HG02763 (cell line): ENCODE results near the gene ACO1.

Experiments used
- ATAC-seq: cut with Tn5 transposase; IDR thresholded peaks from one replicate; pipeline ENCODE4 v1.9.1; 2021; ENCODE audit warnings: mild to moderate bottlenecking, moderate library complexity; ENCODE audit not compliant: unreplicated experiment

The ACO1 gene

DNA sequence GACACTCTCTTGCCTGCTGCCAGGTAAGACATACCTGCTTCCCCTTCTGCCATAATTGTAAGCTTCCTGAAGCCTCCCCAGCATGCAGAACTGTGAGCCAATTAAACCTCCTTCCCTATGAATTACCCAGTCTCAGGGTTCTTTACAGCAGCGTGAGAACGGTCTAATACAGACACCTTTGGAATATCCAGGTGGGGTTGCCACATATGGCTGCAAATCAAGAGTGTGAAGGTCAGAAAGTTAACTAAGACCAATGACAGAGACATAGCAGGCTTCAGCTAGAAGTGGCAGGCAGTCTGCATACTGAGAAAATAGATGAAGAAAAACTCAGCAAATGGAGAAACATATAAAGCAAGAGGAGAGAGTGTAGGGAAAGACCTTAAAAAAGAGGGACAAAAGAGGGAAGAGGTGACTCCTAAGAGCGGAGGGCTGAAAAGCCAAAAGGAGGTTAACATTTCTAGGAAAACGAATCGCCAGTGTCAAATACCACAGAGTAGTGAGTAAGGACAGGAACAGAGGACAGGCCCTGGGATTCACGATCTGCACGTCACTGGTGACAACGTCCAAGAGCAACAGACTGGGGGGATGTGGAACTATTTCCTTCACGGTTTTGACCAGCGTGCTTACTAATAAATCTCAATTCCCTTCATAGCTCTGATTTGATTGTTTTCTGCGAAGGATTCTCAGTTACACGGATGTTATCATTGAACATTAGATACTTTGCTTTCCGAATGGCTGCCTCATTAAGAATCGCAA, 1.7 kb upstream of the ACO1 start:
- ATAC-seq = no peak

DNA sequence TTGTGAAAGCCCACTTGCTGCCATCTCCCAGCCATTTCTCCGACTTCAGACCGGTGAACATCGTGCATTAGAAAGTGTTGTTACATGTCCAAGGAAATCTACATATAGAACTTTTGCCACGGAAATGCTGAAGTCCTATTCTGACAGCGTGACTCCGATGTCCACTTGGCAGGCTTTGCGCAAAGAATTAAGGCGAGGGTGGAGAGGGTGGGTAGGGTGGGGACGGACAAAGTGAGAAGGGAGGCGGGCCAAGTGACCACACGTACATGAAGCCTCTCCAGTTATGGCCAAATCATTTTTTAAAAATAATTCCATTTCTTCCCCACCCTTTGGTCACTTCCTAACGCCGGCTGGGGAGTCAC, 460 bp upstream of the ACO1 start:
- no peak for ATAC-seq

DNA sequence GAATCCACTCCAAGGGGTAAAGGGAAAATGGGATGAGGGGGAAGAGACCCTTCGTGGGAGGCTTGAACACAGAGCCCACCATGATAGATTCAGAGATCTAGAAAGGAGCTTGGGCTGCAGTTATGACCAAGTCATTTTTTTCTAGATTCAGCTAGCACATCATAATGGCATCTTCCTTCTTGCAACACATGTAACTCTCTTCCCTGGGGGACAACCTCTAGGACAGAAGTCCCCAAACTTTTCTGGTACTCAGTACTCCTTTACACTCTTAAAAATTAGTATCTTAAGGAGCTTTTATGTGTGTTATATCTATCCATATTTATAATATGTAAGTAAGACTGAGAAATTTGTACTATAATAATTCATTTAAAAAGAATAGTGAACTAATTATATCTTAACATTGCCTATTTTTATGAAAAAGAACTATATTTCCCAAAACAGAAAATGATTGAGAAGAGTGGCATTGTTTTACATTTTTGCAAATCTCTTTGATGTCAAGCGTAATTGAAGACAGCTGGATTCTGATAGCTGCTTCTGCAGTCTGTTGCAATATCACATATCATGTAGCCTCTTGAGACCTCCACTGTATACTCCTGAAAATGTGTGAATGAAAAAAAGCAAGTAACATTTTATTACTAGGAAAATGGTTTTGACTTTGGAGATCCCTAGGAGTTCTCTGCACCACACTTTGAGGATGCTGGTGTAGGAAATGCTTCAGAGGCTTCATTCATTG, 875 bp downstream of the ACO1 start:
- ATAC-seq = no peak

DNA sequence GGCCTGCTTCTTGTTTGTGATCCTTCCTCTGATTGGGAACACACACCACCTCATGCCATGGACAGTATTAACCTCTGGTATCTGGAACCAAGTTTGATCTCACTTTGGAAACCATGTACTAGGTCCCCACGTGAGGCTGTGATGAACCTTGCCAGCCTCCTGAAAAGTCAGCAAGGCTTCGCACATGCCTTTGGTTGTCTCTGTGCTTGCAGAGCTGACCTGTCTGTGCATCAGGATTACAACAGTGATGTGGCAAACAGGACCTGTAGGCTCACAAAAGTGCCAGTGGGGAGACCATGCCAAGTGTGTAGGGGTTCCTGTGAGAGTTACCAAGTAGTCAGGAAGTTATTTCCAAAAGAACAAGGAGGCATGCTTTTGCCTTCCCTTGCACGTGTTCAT, 1.4 kb downstream of the ACO1 start:
- no peak for ATAC-seq

DNA sequence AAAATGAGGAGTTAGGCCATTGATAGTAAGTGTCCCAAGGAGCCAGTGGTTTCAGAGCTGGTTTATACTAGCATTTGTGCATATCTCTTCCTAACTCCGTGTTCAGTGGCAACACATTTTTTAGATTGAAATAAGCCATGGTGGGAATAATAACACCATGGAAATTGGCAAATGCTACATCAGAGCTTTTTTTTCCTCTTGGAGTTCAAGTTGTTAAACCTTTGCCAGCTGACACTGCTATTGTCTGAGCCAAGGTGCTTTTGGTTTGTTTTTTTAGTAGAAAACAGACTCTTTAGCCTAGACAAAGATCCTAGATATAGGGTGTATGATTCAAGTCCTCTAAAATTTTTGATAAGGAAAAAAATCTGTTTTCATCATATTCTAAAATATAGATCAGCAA, 2.8 kb downstream of the ACO1 start:
- ATAC-seq = no peak

DNA sequence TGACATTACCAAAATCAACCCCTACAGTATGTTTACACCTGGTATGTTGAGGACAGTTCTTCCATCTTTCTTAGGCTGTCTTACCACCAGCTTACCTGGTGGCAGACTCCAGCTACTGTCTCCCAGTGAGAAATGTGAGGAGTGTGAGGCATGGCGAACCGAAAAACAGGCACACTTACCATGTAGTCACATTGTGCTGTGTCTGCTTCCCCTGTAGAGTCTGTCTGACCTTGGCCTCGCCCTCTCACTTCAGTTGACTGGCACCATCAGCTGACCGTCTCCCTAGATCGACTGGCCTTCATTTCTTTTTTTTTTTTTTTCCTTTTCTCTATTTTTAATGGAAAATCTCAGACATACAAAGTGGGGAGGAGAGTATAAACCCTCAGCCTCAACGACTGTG, 4.9 kb downstream of the ACO1 start:
- ATAC-seq = no peak

DNA sequence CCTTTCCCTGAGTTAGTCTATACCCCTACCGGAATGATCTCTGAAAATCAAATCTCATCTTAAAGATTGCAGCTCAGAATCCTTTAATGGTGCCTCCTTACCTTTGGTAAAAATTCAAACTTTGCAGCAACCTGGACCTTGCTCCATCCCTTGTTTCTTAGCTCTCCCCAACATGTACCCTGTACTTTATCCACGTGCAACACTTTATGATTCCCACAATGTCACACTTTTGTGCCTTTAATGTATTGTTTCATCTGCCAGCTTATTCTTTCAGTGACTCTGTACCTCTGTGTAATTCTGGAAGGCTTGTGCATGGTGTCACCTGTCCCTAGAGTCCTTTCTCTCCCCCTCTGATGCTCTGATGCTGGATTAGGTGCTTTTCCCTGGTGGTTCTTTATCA, 9.5 kb downstream of the ACO1 start:
- ATAC-seq = no peak

DNA sequence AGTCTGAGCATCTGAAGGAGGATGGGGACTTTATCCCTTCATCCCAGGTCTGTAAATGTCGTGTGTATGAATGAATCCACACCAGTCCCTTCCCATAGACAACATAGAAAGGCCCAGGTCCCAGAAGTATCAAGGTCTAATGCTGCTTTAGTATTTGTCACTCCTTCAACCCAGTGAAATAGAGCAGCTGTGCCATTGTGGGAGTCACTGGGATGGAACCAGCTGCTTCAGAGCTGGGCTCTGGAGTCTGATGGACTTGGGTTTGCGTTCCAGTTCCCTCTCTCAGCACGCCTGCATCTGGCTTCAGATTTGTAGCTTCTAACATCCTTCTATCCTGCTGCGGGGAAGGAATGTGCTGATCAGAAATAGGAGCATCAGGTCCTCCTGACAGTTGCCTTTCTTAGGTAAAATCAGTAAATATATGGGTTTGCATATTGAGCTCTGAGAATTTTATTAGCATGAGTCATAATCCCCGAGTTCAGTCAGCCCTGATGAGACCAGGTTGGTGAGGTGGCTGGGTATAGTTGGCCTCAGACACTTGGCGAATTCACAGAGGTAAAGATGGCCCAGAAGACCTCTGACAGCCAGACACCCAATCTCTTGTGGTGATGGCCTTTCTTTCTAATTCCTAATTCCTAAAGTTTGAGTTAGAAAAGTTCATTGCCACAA, 10.1 kb downstream of the ACO1 start:
- ATAC-seq = no peak

DNA sequence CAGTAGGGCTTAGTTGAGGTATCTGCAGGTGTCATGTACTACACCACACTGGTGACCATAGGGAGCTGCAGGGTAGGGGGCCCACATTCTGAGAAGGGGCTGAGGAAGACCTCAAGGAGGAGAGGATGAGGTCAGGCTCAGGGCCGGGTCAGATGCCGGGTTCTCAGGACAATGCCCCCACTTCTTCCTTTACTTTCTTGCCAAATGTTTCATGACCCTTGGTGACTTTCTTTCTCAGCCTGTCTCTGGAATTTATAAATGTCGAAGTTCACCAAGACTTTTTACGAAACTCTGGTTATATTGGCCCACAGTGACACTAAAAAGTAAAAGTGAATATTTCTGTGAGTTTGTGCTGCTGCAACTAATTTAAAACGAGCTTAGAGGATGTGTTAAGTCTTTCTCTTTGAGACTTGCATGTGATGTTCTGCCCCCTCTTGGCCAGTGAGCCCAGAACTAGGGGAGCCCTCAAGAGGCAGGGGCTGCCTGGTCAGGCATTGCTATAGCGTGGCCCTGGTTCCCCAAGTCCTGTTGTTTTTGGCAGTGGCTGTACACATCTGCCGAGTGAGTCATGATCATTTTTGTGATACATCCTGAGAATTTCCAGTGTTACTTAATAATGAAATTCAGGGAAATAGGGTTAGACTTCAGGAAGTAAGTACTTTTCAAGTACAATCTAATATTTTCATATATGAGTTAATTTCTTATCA, 11.2 kb downstream of the ACO1 start:
- no peak for ATAC-seq

DNA sequence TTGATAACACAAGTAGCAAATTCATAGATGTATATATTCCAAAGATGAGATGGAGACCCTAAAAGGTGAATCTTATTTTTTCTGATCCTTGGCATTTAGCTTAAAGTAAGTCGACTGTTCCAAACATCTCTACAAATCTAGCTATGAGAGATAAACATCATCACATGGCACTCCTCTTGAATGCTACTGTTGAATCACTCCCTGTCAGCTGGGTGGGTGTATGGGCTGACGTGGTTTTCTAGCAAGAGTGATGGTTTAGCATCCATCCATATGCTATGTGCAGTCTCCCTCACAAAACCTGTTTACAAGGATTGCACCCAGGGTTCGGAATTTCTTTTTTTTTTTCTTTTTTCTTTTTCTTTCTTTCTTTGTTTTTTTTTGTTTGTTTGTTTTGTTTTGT, 13.8 kb downstream of the ACO1 start:
- ATAC-seq = no peak

DNA sequence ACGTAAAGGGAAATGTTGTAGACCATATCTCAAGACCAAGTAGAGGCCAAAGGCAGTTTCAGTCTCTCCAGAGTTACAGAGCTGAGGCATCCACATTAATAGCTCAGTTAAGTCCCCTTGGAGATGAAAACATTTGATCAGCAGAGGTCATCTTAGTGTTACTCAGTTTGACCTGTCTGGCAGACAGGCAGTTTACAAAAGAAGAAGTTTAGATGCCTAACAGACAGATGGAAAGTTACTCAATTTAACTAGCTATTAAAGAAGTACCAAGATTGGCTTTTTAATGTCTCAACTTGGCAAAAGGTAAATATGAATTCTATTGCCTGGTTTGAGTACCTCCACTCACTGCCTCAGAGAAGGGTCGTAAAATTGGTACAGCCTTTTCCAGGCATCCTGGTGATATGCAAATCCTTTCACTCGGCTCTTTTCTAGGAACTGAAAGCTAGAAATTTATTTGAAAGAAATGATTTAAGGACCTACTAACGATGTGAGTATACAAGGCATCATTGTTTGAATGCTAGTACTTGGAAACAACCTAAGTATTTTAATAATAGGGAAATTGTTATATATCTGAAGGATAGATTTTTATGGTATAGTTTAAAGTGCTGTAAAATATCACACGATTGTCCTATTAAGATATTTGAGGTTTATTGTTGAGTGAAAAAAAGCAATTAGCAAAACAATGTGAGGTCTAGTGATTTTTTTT, 14.8 kb downstream of the ACO1 start:
- ATAC-seq = no peak

DNA sequence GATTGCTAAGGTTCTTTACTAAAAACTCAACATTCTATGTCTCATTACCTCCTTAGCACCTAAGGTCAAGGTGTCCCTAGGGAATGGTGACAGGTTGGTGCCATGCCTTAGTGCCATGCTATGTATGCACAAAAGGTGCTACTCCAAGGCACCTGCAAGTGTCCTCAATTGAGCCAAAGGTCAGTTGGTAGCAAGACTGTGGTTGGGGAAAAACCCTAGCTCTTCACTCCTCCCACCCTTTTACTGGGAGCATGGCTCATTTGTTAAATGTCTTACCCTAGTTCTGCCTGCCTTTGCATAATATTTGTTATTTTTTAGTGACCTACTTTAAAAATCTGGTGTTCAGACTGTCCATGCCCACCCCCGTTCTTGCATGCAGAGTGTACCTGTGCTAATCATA, 17.0 kb downstream of the ACO1 start:
- ATAC-seq = peak; percentile 59

DNA sequence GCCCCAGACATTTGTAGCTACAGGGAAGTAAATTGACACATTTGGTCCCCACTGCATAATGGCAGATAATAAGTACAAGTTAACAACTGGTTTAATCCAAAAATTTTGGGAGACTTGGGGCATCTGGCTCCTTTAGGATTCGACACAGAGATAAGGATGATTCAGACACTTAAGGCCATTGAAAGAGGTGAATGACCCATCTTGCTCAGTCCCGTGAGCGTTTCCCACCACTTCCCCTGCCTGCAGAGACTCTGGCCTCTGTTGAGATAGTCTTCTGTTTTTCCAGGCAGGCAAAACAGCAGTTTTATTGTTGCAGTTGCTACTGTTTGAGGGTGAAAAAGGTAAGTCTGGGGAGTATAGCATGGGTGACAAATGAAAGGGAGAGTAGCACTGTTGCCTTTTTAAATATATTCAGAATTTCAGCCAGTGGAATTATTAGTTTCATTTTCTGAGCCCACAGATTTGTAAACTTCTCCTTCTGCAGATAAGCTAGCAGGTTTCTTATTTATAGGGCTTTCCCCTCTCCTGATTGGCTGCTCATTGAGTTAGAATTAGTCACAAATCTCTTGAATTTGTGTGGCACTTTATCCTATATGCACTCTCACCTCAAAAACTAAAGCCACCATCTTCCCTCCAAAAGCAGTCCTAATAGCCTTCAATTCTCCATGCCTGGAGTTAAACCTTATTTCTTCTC, 19.3 kb downstream of the ACO1 start:
- ATAC-seq = no peak

DNA sequence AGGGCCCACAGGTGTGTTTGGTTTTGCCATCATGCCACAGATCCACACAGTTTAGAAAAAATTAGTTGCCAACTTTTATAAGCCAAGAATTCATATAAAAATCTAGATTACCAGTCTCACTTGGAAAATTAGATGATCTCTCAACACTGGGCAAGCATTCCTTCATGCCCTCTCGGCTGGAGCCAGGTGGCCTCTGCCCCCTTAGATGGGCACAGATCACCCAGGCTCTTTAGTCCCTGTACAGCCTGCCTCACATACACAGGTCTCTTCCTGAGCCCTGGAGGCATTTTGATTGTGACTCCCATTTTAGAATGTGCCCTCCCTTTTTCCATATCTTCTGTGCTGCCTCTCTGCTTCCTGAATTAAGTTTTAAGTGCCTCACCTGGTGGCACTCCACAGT, 20.0 kb downstream of the ACO1 start:
- ATAC-seq = no peak

DNA sequence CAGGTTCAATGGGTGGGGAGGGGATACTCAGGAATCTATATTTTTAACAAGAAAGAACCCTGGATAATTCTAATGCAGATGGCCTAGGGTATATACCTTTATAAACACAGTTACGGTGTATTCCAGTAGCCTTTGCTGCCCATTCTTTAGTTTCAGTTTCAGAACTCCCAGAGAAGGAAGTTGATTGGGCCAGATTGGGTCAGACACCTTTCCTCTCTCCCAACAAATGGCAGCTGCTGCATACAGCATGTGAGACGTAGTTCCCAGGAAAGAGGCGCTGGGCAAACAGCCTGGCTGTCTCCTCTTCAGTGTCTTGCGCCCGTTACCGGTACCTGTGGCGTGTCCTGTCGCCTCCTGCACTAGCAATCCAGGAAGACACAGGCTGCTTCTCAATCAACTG, 20.4 kb downstream of the ACO1 start:
- no peak for ATAC-seq

DNA sequence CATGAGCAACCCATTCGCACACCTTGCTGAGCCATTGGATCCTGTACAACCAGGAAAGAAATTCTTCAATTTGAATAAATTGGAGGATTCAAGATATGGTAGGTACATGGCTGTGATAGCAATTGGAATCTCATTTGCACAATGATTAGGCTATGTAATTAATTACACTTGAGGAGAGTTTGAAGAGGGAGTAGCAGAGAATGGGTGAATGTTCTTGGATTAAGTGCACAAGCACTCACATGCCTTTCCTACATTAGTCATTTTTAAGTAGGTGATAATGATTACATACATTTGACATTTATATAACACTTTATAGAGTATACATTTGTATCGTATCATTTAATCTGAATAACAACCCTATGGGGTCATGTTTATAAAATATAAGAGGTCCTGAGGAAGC, 21.1 kb downstream of the ACO1 start:
- ATAC-seq = no peak

DNA sequence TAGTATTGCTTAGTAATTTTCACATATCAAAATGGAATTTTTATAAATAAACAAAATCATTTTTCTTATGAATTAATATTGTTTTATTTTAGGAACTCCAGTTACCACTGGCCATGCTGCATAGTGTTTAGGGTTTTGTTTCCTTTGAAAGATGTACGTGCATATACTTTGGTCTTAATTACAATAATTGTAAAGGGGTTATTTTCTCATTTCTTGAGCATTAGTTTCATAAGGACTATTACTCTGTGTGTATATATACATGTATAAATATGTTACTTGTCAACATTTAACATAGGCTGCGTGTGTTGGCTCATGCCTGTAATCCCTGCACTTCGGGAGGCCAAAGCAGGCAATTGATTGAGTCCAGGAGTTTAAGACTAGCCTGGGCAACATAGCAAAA, 21.6 kb downstream of the ACO1 start:
- ATAC-seq = no peak

DNA sequence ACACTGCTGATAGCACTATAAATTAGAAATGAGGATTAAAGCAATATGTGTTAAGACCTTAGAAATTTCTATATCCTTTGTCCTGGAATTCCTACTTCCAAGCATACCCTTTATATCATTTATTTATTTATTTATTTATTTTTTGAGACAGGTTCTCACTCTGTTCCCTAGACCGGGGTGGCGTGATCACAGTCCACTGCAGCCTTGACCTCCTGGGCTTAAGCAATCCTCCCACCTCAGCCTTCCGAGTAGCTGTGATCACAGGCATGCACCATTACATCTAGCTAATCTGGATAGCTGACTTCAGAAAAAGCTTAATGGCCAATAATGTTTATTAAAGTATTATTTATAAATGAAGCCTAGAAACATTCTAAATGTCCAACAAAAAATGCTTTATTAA, 27.3 kb downstream of the ACO1 start:
- no peak for ATAC-seq

DNA sequence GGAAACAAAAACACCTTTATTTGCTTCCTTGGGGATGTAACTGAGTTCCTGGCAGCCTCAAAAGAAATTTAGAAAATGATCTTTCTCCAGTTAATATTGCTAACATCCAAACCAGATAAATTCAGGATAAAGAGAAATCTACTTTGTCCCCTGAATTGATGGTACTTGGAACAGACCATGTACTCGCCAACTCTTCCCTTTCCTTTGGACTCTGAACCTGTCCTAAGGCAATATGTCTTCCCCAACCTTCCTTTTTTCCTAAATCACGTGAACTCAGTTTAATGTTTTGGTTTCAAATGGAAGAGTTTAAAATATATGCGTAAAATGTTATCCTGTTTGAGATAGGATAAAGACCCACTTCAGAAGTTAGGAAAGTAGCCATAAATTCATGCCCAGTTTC, 28.0 kb downstream of the ACO1 start:
- ATAC-seq = no peak

DNA sequence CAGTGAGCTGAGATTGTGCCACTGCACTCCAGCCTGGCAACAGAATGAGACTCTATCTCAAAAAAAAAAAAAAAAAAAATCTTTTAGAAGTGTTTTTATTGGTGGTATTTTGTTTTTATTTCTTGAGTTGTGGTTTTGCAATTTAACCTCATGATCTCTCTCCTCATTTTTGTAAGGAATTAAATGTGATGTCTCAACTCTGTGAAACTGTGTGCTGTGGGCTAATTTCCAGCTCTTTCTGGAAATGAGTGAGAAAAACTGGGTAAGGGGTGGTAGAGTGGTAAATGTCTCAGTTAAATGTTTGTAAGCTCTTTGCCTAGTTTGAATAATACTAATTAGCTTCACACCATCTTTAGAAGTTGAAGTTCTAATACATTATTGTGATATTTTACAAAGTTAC, 29.0 kb downstream of the ACO1 start:
- no peak for ATAC-seq
